HCT116 (cell line): ENCODE data around the gene DDI2. TPM values are rescaled to one million over a fixed set of nuclear protein-coding genes. Genes with fewer than 3 reads are reported as not detected.

Experiments used
- ATAC-seq: fragments of 200-7000 bp; cut with Tn5 transposase; 2 replicates; pipeline ENCODE4 v1.9.1; 2020; ENCODE audit warnings: mild to moderate bottlenecking, moderate library complexity
- BruUV-seq: library from RNA; stranded (reverse); fragments of 400-500 nt; replicated peaks from 2 replicates; lab custom pipeline; 2021; lab: Mats Ljungman, UMichigan
- CTCF ChIA-PET: fragments of 300-600 bp; sonication (Branson Sonifier 250); formaldehyde crosslinking; loops from one replicate; lab custom pipeline; 2021; ENCODE audit warnings: antibody characterized with exemption; lab: Charles Lee
- POLR2A ChIA-PET: fragments of 300-600, 350-600 bp; sonication (Branson Sonifier 250); formaldehyde crosslinking; loops from one replicate; lab custom pipeline; 2021; ENCODE audit warnings: antibody characterized with exemption; lab: Charles Lee
- RAD21 ChIA-PET, 2 experiments: fragments of 300-600 bp; sonication (Branson Sonifier 250); formaldehyde crosslinking; loops; one replicate each; lab custom pipeline; 2023; ENCODE audit warnings: low total read pairs in 2 of 2; ENCODE audit not compliant: uncharacterized antibody in 2 of 2, unreplicated experiment in 2 of 2, low non-redundant PET in 1 of 2; lab: Charles Lee
- DNase-seq: peaks from one replicate; pipeline ENCODE4 v3.0.0-alpha.2; 2010; ENCODE audit warnings: low read depth, low spot score
- H2AFZ ChIP-seq: fragments of 200-600 bp; shearing (Covaris generic), sonication (generic); 2 replicates; pipeline ENCODE4 v1.6.1; 2017; ENCODE audit warnings: low read depth, mixed run types, mixed read lengths, antibody characterized with exemption, low read length; ENCODE audit not compliant: poor library complexity, severe bottlenecking
- H3K27ac ChIP-seq: 2 replicates; pipeline ENCODE4 v1.5.1; 2012; ENCODE audit warnings: low read depth, low read length
- H3K27me3 ChIP-seq: fragments of 200-600 bp; sonication (generic); 2 replicates; pipeline ENCODE4 v1.6.1; 2016; ENCODE audit warnings: mixed run types, low read length, mixed read lengths; ENCODE audit not compliant: insufficient read depth
- H3K36me3 ChIP-seq, 2 experiments: fragments of 200-500 bp in 1 of 2; fragments of 200-600 bp in 1 of 2; sonication (Bioruptor generic) in 1 of 2; sonication (generic) in 1 of 2; 2 replicates each; pipeline versions ENCODE4 v1.5.1 to v1.6.1; 2014 to 2016; ENCODE audit warnings: low read length in 2 of 2, inconsistent platforms in 1 of 2, mixed read lengths in 1 of 2, mixed run types in 1 of 2; ENCODE audit not compliant: insufficient read depth in 2 of 2, control insufficient read depth in 1 of 2
- H3K4me1 ChIP-seq, 2 experiments: fragments of 200-600 bp in 1 of 2; sonication (generic) in 1 of 2; 2 replicates each; pipeline versions ENCODE4 v1.5.1 to v1.6.1; 2012 to 2017; ENCODE audit warnings: low read length in 2 of 2, inconsistent platforms in 1 of 2, mild to moderate bottlenecking in 1 of 2, mixed read lengths in 1 of 2, mixed run types in 1 of 2, moderate library complexity in 1 of 2; ENCODE audit not compliant: insufficient read depth in 2 of 2, control insufficient read depth in 1 of 2
- H3K4me2 ChIP-seq: fragments of 200-600 bp; sonication (generic); 2 replicates; pipeline ENCODE4 v1.6.1; 2017; ENCODE audit warnings: mixed run types, low read length, mixed read lengths
- H3K4me3 ChIP-seq, 2 experiments: fragments of 200-600 bp in 1 of 2; sonication (generic) in 1 of 2; replicated peaks in 1 of 2; 2 replicates each; pipeline ENCODE4 v1.5.1; 2011 to 2016; ENCODE audit warnings: low read length in 2 of 2, control low read depth in 1 of 2, low read depth in 1 of 2, mild to moderate bottlenecking in 1 of 2, mixed read lengths in 1 of 2, mixed run types in 1 of 2
- H3K79me2 ChIP-seq: fragments of 200-600 bp; sonication (generic); 2 replicates; pipeline ENCODE4 v1.6.1; 2017; ENCODE audit warnings: mild to moderate bottlenecking, mixed run types, low read length, moderate library complexity, mixed read lengths; ENCODE audit not compliant: insufficient read depth
- H3K9ac ChIP-seq: fragments of 200-600 bp; sonication (generic); 2 replicates; pipeline ENCODE4 v1.6.1; 2016; ENCODE audit warnings: low read length, mixed read lengths
- H3K9me2 ChIP-seq: fragments of 200-600 bp; sonication (generic), shearing (Covaris generic); 2 replicates; pipeline ENCODE4 v1.6.1; 2017; ENCODE audit warnings: mixed run types, mild to moderate bottlenecking, moderate library complexity; ENCODE audit not compliant: insufficient read depth
- H3K9me3 ChIP-seq, 2 experiments: fragments of 200-500 bp in 1 of 2; fragments of 200-600 bp in 1 of 2; sonication (Bioruptor generic) in 1 of 2; sonication (generic) in 1 of 2; 2 replicates each; pipeline ENCODE4 v1.6.1; 2014 to 2017; ENCODE audit warnings: low read length in 2 of 2, mixed read lengths in 2 of 2, inconsistent platforms in 1 of 2, low read depth in 1 of 2, mild to moderate bottlenecking in 1 of 2, mixed run types in 1 of 2, moderate library complexity in 1 of 2; ENCODE audit not compliant: control insufficient read depth in 1 of 2, insufficient read depth in 1 of 2
- H4K20me1 ChIP-seq: fragments of 200-600 bp; sonication (generic), shearing (Covaris generic); 2 replicates; pipeline ENCODE4 v1.6.1; 2017; ENCODE audit warnings: mixed run types, mild to moderate bottlenecking, moderate library complexity; ENCODE audit not compliant: insufficient read depth
- ATF3 ChIP-seq: IDR thresholded peaks from 2 replicates; pipeline ENCODE4 v1.6.1; 2012
- CEBPB ChIP-seq: IDR thresholded peaks from 2 replicates; pipeline ENCODE4 v1.6.1; 2012; ENCODE audit warnings: low read depth
- CTCF ChIP-seq, 3 experiments: fragments of 200-600 bp in 1 of 3; sonication (generic) in 1 of 3; IDR thresholded peaks in 2 of 3; conservative IDR thresholded peaks in 1 of 3; 2 replicates each; pipeline ENCODE4 v1.5.1; 2012 to 2017; ENCODE audit warnings: low read depth in 2 of 3, low read length in 2 of 3, antibody characterized with exemption in 1 of 3, borderline replicate concordance in 1 of 3, control low read depth in 1 of 3, mild to moderate bottlenecking in 1 of 3, mixed read lengths in 1 of 3, mixed run types in 1 of 3, moderate library complexity in 1 of 3; ENCODE audit not compliant: insufficient read depth in 1 of 3
- ELF1 ChIP-seq: IDR thresholded peaks from 2 replicates; pipeline ENCODE4 v1.6.1; 2012; ENCODE audit warnings: low read depth, borderline replicate concordance
- EZH2phosphoT487 ChIP-seq: fragments of 200-600 bp; IDR thresholded peaks from 2 replicates; pipeline ENCODE4 v1.6.1; 2018; ENCODE audit warnings: antibody characterized with exemption, borderline replicate concordance
- FOSL1 ChIP-seq: IDR thresholded peaks from 2 replicates; pipeline ENCODE4 v1.6.1; 2012; ENCODE audit warnings: low read depth
- MAX ChIP-seq: IDR thresholded peaks from 2 replicates; pipeline ENCODE4 v1.6.1; 2012
- RAD21 ChIP-seq: IDR thresholded peaks from 2 replicates; pipeline ENCODE4 v1.6.1; 2012; ENCODE audit warnings: low read depth, mild to moderate bottlenecking
- SIN3A ChIP-seq: IDR thresholded peaks from 2 replicates; pipeline ENCODE4 v1.6.1; 2012; ENCODE audit warnings: low read depth
- SP1 ChIP-seq: IDR thresholded peaks from 2 replicates; pipeline ENCODE4 v1.6.1; 2012; ENCODE audit warnings: low read depth
- SRF ChIP-seq: IDR thresholded peaks from 2 replicates; pipeline ENCODE4 v1.6.1; 2012; ENCODE audit warnings: low read depth
- TCF7L2 ChIP-seq: IDR thresholded peaks from 2 replicates; pipeline ENCODE4 v1.7.0; 2011; ENCODE audit warnings: borderline replicate concordance, inconsistent platforms; ENCODE audit not compliant: insufficient read depth, insufficient read length; ENCODE audit errors: extremely low read depth
- YY1 ChIP-seq: IDR thresholded peaks from 2 replicates; pipeline ENCODE4 v1.6.1; 2011; ENCODE audit warnings: low read length, low read depth, moderate library complexity, mild to moderate bottlenecking; ENCODE audit not compliant: insufficient replicate concordance; ENCODE audit errors: extremely low read depth
- ZNF274 ChIP-seq: fragments of 200-500 bp; sonication (Bioruptor generic); IDR thresholded peaks from 2 replicates; pipeline ENCODE4 v1.6.1; 2014; ENCODE audit warnings: mild to moderate bottlenecking, low read depth, low read length, inconsistent platforms
- intact Hi-C: fragments of 100-400 bp; cut with micrococcal nuclease; formaldehyde crosslinking; loops from 2 replicates; pipeline ENCODE4 v1.10.0; 2022
- total RNA-seq: library from RNA; stranded (reverse); gene quantifications from one replicate; pipeline ENCODE4 v1.2.1, GENCODE V29; 2021; ENCODE audit not compliant: unreplicated experiment

DDI2 gene
- total RNA-seq, 1 experiment from 2014 or later, result 26.3 TPM

- ATAC-seq (no peak), DNase-seq (no peak)
- no peak for TF ChIP-seq SRF
- no peak for TF ChIP-seq ZNF274
- no peak for TF ChIP-seq CTCF (IDR thresholded peaks at IDR 0.05 in 2 of 3, conservative IDR thresholded peaks at IDR 0.05 in 1 of 3; ENCODE audit: borderline replicate concordance in 1 of 3, insufficient read depth in 1 of 3, low read depth in 2 of 3, low read length in 2 of 3)
- no peak for TF ChIP-seq SP1
- no peak for TF ChIP-seq CEBPB
- TF ChIP-seq FOSL1, result no peak
- TF ChIP-seq MAX, result no peak
- no peak for TF ChIP-seq RAD21
- TF ChIP-seq ELF1, result no peak
- TF ChIP-seq TCF7L2, result no peak
- no peak for TF ChIP-seq YY1
- no peak for TF ChIP-seq EZH2phosphoT487
- no peak for TF ChIP-seq ATF3
- TF ChIP-seq SIN3A, result no peak
- CTCF ChIA-PET, result no interaction called here
- Histone ChIP-seq H4K20me1 (no peaks in the 10 kb centered on the region), H3K27ac (no peak overlapping the region), H3K9ac (no peak overlapping the region), H3K4me1 (peaks cover 0 to 3% of the 10 kb centered on the region in 2 experiments; a peak in 1 of 4 replicates), H3K36me3 (no peaks in the 10 kb centered on the region), H3K9me3 (no peaks in the 10 kb centered on the region), H3K9me2 (no peaks in the 10 kb centered on the region), H3K79me2 (peaks cover 17% of the 10 kb centered on the region; the same call in 1 of the 2 replicates), H2AFZ (no peak overlapping the region), H3K4me3 (no peak overlapping the region), H3K27me3 (no peaks in the 10 kb centered on the region), H3K4me2 (no peak overlapping the region)
- RAD21 ChIA-PET, result no interaction called here
- no TSS peak for BruUV-seq
- intact Hi-C loops, result no loop called here
- POLR2A ChIA-PET, result no interaction called here
These were observed 87.9 kb downstream of the DDI2 start for GRCh38 chr1:15705184-15705566.
